Thyroid gland (tissue), 4 donors: ENCODE results near the gene HHATL.

Source experiments
- CTCF ChIP-seq, 6 experiments: fragments of 200-600 bp in 3 of 6; fragments of 450-650 bp in 3 of 6; sonication (generic) in 3 of 6; IDR thresholded peaks; one replicate each; pipeline ENCODE4 v1.5.1; 2016 to 2019; ENCODE audit warnings: antibody characterized with exemption in 6 of 6, mild to moderate bottlenecking in 2 of 6, inconsistent platforms in 1 of 6, moderate library complexity in 1 of 6
- POLR2A ChIP-seq, 2 donors: fragments of 450-650 bp; IDR thresholded peaks; one replicate each; pipeline ENCODE4 v1.6.1; 2017; ENCODE audit warnings: antibody characterized with exemption in 2 of 2, mild to moderate bottlenecking in 2 of 2, moderate library complexity in 1 of 2

- TF ChIP-seq CTCF (IDR thresholded peaks at IDR 0.05) = no peak
- TF ChIP-seq POLR2A (IDR thresholded peaks at IDR 0.05) = no peak
Observed at GRCh38 chr3:42732196-42732828, 29.7 kb upstream of the HHATL start.
